ENCODE measurements around the gene SLC10A4.

Gene SLC10A4

GRCh38 chr4:48495941-48496340 is 12.8 kb downstream of the SLC10A4 start:
- no peak for DNase-seq (ENCODE audit: low read depth)
- TF ChIP-seq CTCF (IDR thresholded peaks at IDR 0.05; ENCODE audit: low read length, missing control alignments): no peak
- no peak overlapping the region for H3K4me3 ChIP-seq (replicated peaks; ENCODE audit: low read depth, low read length)

GRCh38 chr4:48498895-48499294 is 15.8 kb downstream of the SLC10A4 start:
- no peak overlapping the region for H3K4me3 ChIP-seq (replicated peaks; ENCODE audit: low read depth, low read length)
- DNase-seq (ENCODE audit: low read depth): no peak
- TF ChIP-seq CTCF (IDR thresholded peaks at IDR 0.05; ENCODE audit: low read length, missing control alignments): no peak

- no peak for DNase-seq (ENCODE audit: low read depth)
- no peak for TF ChIP-seq CTCF (IDR thresholded peaks at IDR 0.05; ENCODE audit: low read length, missing control alignments)
- H3K4me3 ChIP-seq (replicated peaks; ENCODE audit: low read depth, low read length): no peak overlapping the region
Measured at GRCh38 chr4:48499551-48500066, 16.5 kb downstream of the SLC10A4 start.

GRCh38 chr4:48503233-48504025 is 20.3 kb downstream of the SLC10A4 start:
- H3K4me3 ChIP-seq (replicated peaks; ENCODE audit: low read depth, low read length): no peak overlapping the region
- TF ChIP-seq CTCF (IDR thresholded peaks at IDR 0.05; ENCODE audit: low read length, missing control alignments): no peak
- no peak for DNase-seq (ENCODE audit: low read depth)

- H3K4me3 ChIP-seq (replicated peaks; ENCODE audit: low read depth, low read length): no peak overlapping the region
- no peak for DNase-seq (ENCODE audit: low read depth)
- no peak for TF ChIP-seq CTCF (IDR thresholded peaks at IDR 0.05; ENCODE audit: low read length, missing control alignments)
Measured at GRCh38 chr4:48504026-48504330, 20.8 kb downstream of the SLC10A4 start.

- no peak overlapping the region for H3K4me3 ChIP-seq (replicated peaks; ENCODE audit: low read depth, low read length)
- no peak for DNase-seq (ENCODE audit: low read depth)
- TF ChIP-seq CTCF (IDR thresholded peaks at IDR 0.05; ENCODE audit: low read length, missing control alignments): no peak
Measured at GRCh38 chr4:48504352-48504751, 21.2 kb downstream of the SLC10A4 start.

GRCh38 chr4:48506716-48507115 is 23.6 kb downstream of the SLC10A4 start:
- no peak for TF ChIP-seq CTCF (IDR thresholded peaks at IDR 0.05; ENCODE audit: low read length, missing control alignments)
- no peak overlapping the region for H3K4me3 ChIP-seq (replicated peaks; ENCODE audit: low read depth, low read length)
- DNase-seq (ENCODE audit: low read depth): no peak
